SK-N-SH (cell line): ENCODE data around the gene CHST15. TPM values are rescaled to one million over a fixed set of nuclear protein-coding genes. Genes with fewer than 3 reads are reported as not detected.

Experiments used
- CTCF ChIA-PET: fragments of 300-600, 350-600 bp; formaldehyde crosslinking; extraction: SDS; loops from one replicate; lab custom pipeline; 2021; lab: Yijun Ruan, JAX
- POLR2A ChIA-PET: fragments of 350-600 bp; sonication (Branson Sonifier 250); formaldehyde crosslinking; extraction: SDS; loops from one replicate; lab custom pipeline; 2020; ENCODE audit warnings: antibody characterized with exemption, inconsistent platforms; lab: Yijun Ruan, JAX
- DNase-seq: peaks from one replicate; pipeline ENCODE4 v3.0.0; 2012
- H2AFZ ChIP-seq: fragments of 200-600 bp; sonication (generic); 2 replicates; pipeline ENCODE4 v1.8.1; 2016; ENCODE audit warnings: antibody characterized with exemption, mild to moderate bottlenecking, low read depth
- H3F3A ChIP-seq: fragments of 200-600 bp; sonication (generic); replicated peaks from 2 replicates; pipeline ENCODE3; 2016; ENCODE audit warnings: antibody characterized with exemption, mild to moderate bottlenecking; ENCODE audit not compliant: insufficient read depth
- H3K27ac ChIP-seq, 2 experiments: fragments of 200-500 bp in 1 of 2; fragments of 200-600 bp in 1 of 2; sonication (Bioruptor generic) in 1 of 2; sonication (generic), shearing (Covaris generic) in 1 of 2; 2 replicates each; pipeline versions ENCODE4 v1.5.1 to v1.6.1; 2014 to 2016; ENCODE audit warnings: low read depth in 2 of 2, inconsistent platforms in 1 of 2, low read length in 1 of 2, mild to moderate bottlenecking in 1 of 2, mixed read lengths in 1 of 2
- H3K27me3 ChIP-seq: fragments of 200-600 bp; sonication (generic), shearing (Covaris generic); 2 replicates; pipeline ENCODE4 v1.6.1; 2016; ENCODE audit warnings: mixed run types; ENCODE audit not compliant: insufficient read depth
- H3K36me3 ChIP-seq, 2 experiments: fragments of 200-500 bp in 1 of 2; fragments of 200-600 bp in 1 of 2; sonication (Bioruptor generic) in 1 of 2; sonication (generic) in 1 of 2; replicated peaks in 1 of 2; 2 replicates each; pipeline versions ENCODE3 to v1.5.1; 2014 to 2016; ENCODE audit warnings: low read length in 1 of 2, mild to moderate bottlenecking in 1 of 2; ENCODE audit not compliant: insufficient read depth in 2 of 2, control insufficient read depth in 1 of 2
- H3K4me1 ChIP-seq, 2 experiments: fragments of 200-500 bp in 1 of 2; fragments of 200-600 bp in 1 of 2; sonication (Bioruptor generic) in 1 of 2; sonication (generic), shearing (Covaris generic) in 1 of 2; 2 replicates each; pipeline versions ENCODE4 v1.5.1 to v1.6.1; 2014 to 2016; ENCODE audit warnings: low read depth in 1 of 2, low read length in 1 of 2, mixed run types in 1 of 2; ENCODE audit not compliant: insufficient read depth in 2 of 2, control insufficient read depth in 1 of 2
- H3K4me2 ChIP-seq: fragments of 200-600 bp; sonication (generic), shearing (Covaris generic); 2 replicates; pipeline ENCODE4 v1.6.1; 2017; ENCODE audit warnings: mixed run types
- H3K4me3 ChIP-seq, 2 experiments: fragments of 200-500 bp in 1 of 2; fragments of 200-600 bp in 1 of 2; sonication (Bioruptor generic) in 1 of 2; sonication (generic), shearing (Covaris generic) in 1 of 2; 2 replicates each; pipeline versions ENCODE4 v1.5.1 to v1.8.1; 2014 to 2016; ENCODE audit warnings: low read depth in 2 of 2, inconsistent platforms in 1 of 2, low read length in 1 of 2, mild to moderate bottlenecking in 1 of 2, mixed read lengths in 1 of 2, moderate library complexity in 1 of 2
- H3K79me2 ChIP-seq: fragments of 200-600 bp; sonication (generic); 2 replicates; pipeline ENCODE4 v1.8.1; 2017; ENCODE audit warnings: mild to moderate bottlenecking; ENCODE audit not compliant: insufficient read depth
- H3K9ac ChIP-seq: fragments of 200-600 bp; sonication (generic); 2 replicates; pipeline ENCODE4 v1.6.1; 2017; ENCODE audit warnings: mixed run types
- H3K9me2 ChIP-seq: fragments of 200-600 bp; sonication (generic); 2 replicates; pipeline ENCODE4 v1.6.1; 2017; ENCODE audit warnings: mixed run types
- H3K9me3 ChIP-seq: fragments of 200-600 bp; sonication (generic); 2 replicates; pipeline ENCODE4 v1.6.1; 2017; ENCODE audit warnings: mixed run types, mild to moderate bottlenecking, moderate library complexity
- H4K20me1 ChIP-seq: fragments of 200-600 bp; sonication (generic); 2 replicates; pipeline ENCODE4 v1.6.1; 2017; ENCODE audit warnings: mild to moderate bottlenecking, mixed run types; ENCODE audit not compliant: insufficient read depth
- ELF1 ChIP-seq: IDR thresholded peaks from 2 replicates; pipeline ENCODE4 v1.4.0; 2012
- FOSL2 ChIP-seq: IDR thresholded peaks from 2 replicates; pipeline ENCODE4 v1.4.0; 2012; ENCODE audit warnings: low read depth, mild to moderate bottlenecking, moderate library complexity, borderline replicate concordance
- FOXM1 ChIP-seq: IDR thresholded peaks from 2 replicates; pipeline ENCODE4 v1.4.0; 2012; ENCODE audit warnings: low read depth, mild to moderate bottlenecking
- GABPA ChIP-seq: IDR thresholded peaks from 2 replicates; pipeline ENCODE4 v1.4.0; 2012; ENCODE audit warnings: low read depth, mild to moderate bottlenecking
- GATA2 ChIP-seq: sonication (generic); formaldehyde crosslinking; IDR thresholded peaks from 2 replicates; pipeline ENCODE4 v1.5.0; 2020; ENCODE audit warnings: mild to moderate bottlenecking, missing genetic modification reagents
- JUND ChIP-seq: IDR thresholded peaks from 2 replicates; pipeline ENCODE4 v1.4.0; 2012
- MAX ChIP-seq: IDR thresholded peaks from 2 replicates; pipeline ENCODE4 v1.4.0; 2012; ENCODE audit warnings: low read depth
- MXI1 ChIP-seq: IDR thresholded peaks from 2 replicates; pipeline ENCODE4 v1.6.1; 2012; ENCODE audit warnings: mild to moderate bottlenecking, low read depth, low read length, improper control_type of control experiment
- NRF1 ChIP-seq: IDR thresholded peaks from 2 replicates; pipeline ENCODE4 v1.6.1; 2012; ENCODE audit warnings: low read depth, mild to moderate bottlenecking, low read length
- POLR2AphosphoS5 ChIP-seq: IDR thresholded peaks from 2 replicates; pipeline ENCODE4 v1.6.1; 2012; ENCODE audit warnings: low read depth, low read length
- RCOR1 ChIP-seq: fragments of 150-350 bp; IDR thresholded peaks from 2 replicates; pipeline ENCODE4 v1.6.1; 2017; ENCODE audit warnings: antibody characterized with exemption, low read length
- SIN3A ChIP-seq: IDR thresholded peaks from 2 replicates; pipeline ENCODE4 v1.6.1; 2012; ENCODE audit warnings: low read depth, mild to moderate bottlenecking, low read length, moderate library complexity, borderline replicate concordance
- SMC3 ChIP-seq: IDR thresholded peaks from 2 replicates; pipeline ENCODE4 v1.6.1; 2012; ENCODE audit warnings: low read depth, low read length, improper control_type of control experiment
- ZBTB33 ChIP-seq: IDR thresholded peaks from 2 replicates; pipeline ENCODE4 v1.4.0; 2012; ENCODE audit warnings: low read depth, borderline replicate concordance
- WGBS: methylation state at CpG from one replicate; pipeline ENCODE4 v1.1.6; 2017; ENCODE audit warnings: low lambda C conversion rate; 5-methylcytosine and 5-hydroxymethylcytosine counted together
- polyA plus RNA-seq, 3 experiments: library from polyadenylated mRNA; depleted of rRNA; stranded (reverse); fragments of >200 nt; gene quantifications; 2 replicates each; pipeline ENCODE4 v1.2.3, GENCODE V29; 2012

Gene CHST15
- polyA plus RNA-seq, 1 of the 3 experiments (the other 2 are of a cell fraction): 0.02 TPM

- no peak for DNase-seq
- POLR2A ChIA-PET: interaction anchor here (0.7 kb wide), 1 partner anchor 8 kb away, joined by 3 read pairs; no protein-coding TSS in a partner anchor
- no peak overlapping the region for H3K27ac ChIP-seq
- H3K9me3 ChIP-seq: no peaks in the 10 kb centered on the region
- H4K20me1 ChIP-seq: no peaks in the 10 kb centered on the region
- H3K9ac ChIP-seq: no peak overlapping the region
- no peak overlapping the region for H3K4me3 ChIP-seq
- no peaks in the 10 kb centered on the region for H3K4me1 ChIP-seq
- no peaks in the 10 kb centered on the region for H3K9me2 ChIP-seq
- no peak for TF ChIP-seq SMC3
- 64% methylated on average over 19 of the region's 22 CpGs for WGBS
- H2AFZ ChIP-seq: no peak overlapping the region
- H3F3A ChIP-seq: no peaks in the 10 kb centered on the region
- H3K79me2 ChIP-seq: no peaks in the 10 kb centered on the region
- H3K27me3 ChIP-seq: no peaks in the 10 kb centered on the region
- CTCF ChIA-PET: interaction anchor here (0.7 to 1.4 kb wide), 2 partner anchors 16 to 379 kb away, joined by 3 to 5 read pairs; no protein-coding TSS in a partner anchor
- H3K36me3 ChIP-seq: no peaks in the 10 kb centered on the region
- no peak overlapping the region for H3K4me2 ChIP-seq
These were observed 82.8 kb downstream of the CHST15 start for GRCh38 chr10:124010563-124011131.

- no peaks in the 10 kb centered on the region for H3K4me1 ChIP-seq
- no peak for DNase-seq
- H4K20me1 ChIP-seq: no peaks in the 10 kb centered on the region
- H3K36me3 ChIP-seq: no peaks in the 10 kb centered on the region
- no peaks in the 10 kb centered on the region for H3K9me2 ChIP-seq
- H3K79me2 ChIP-seq: no peaks in the 10 kb centered on the region
- no peaks in the 10 kb centered on the region for H3K9me3 ChIP-seq
- no peak for TF ChIP-seq ELF1
- TF ChIP-seq POLR2AphosphoS5: no peak
- no peak for TF ChIP-seq RCOR1
- no peak for TF ChIP-seq FOSL2
- TF ChIP-seq ZBTB33: no peak
- no peak for TF ChIP-seq FOXM1
- no peak for TF ChIP-seq MAX
- no peak for TF ChIP-seq GATA2
- TF ChIP-seq JUND: no peak
- TF ChIP-seq SIN3A: no peak
- no peak for TF ChIP-seq GABPA
- TF ChIP-seq NRF1: no peak
- no peak for TF ChIP-seq MXI1
- TF ChIP-seq SMC3: no peak
- no peak overlapping the region for H3K4me3 ChIP-seq
- no peak overlapping the region for H3K9ac ChIP-seq
- no peaks in the 10 kb centered on the region for H3K27me3 ChIP-seq
- H3K27ac ChIP-seq: no peak overlapping the region
- no peak overlapping the region for H3K4me2 ChIP-seq
- ChIA-PET POLR2A (interaction anchor here (0.7 kb wide), 1 partner anchor 8 kb away, joined by 3 read pairs; no protein-coding TSS in a partner anchor), CTCF (interaction anchor here (0.7 kb wide), 1 partner anchor 15 kb away, joined by 3 read pairs; no protein-coding TSS in a partner anchor)
- no peak overlapping the region for H2AFZ ChIP-seq
- no peaks in the 10 kb centered on the region for H3F3A ChIP-seq
- WGBS: 81% methylated on average over 20 of the region's 20 CpGs
These were observed 83.4 kb downstream of the CHST15 start for GRCh38 chr10:124010024-124010423.
